WTC11 (cell line): Measurements from ENCODE around the gene SLC12A4.

Experiments used
- CREM ChIP-seq: sonication (generic); formaldehyde crosslinking; IDR thresholded peaks from 2 replicates; pipeline ENCODE4 v1.8.1; 2022; ENCODE audit warnings: mild to moderate bottlenecking, missing genetic modification reagents, moderate library complexity
- ETV6 ChIP-seq: sonication (generic); formaldehyde crosslinking; IDR thresholded peaks from 2 replicates; pipeline ENCODE4 v1.8.1; 2022; ENCODE audit warnings: mild to moderate bottlenecking, missing genetic modification reagents
- FOXK1 ChIP-seq: sonication (generic); formaldehyde crosslinking; IDR thresholded peaks from 2 replicates; pipeline ENCODE4 v1.8.0; 2022; ENCODE audit warnings: mild to moderate bottlenecking, moderate library complexity, missing genetic modification reagents
- GRHL2 ChIP-seq: fragments of 250-450 bp; sonication (Bioruptor Pico); IDR thresholded peaks from 2 replicates; pipeline ENCODE4 v1.8.0; 2022; ENCODE audit warnings: mild to moderate bottlenecking, moderate library complexity; ENCODE audit not compliant: insufficient replicate concordance, severe bottlenecking
- HMGA2 ChIP-seq: fragments of 250-450 bp; sonication (Bioruptor Pico); IDR thresholded peaks from 2 replicates; pipeline ENCODE4 v1.4.0; 2021; ENCODE audit warnings: mild to moderate bottlenecking, moderate library complexity
- KAT7 ChIP-seq: sonication (generic); formaldehyde crosslinking; IDR thresholded peaks from 2 replicates; pipeline ENCODE4 v1.8.1; 2023; ENCODE audit warnings: missing genetic modification reagents, mild to moderate bottlenecking, borderline replicate concordance
- NR2C2 ChIP-seq: sonication (generic); formaldehyde crosslinking; IDR thresholded peaks from 2 replicates; pipeline ENCODE4 v1.8.0; 2022; ENCODE audit warnings: mild to moderate bottlenecking, missing genetic modification reagents
- SMAD3 ChIP-seq: sonication (generic); formaldehyde crosslinking; IDR thresholded peaks from 2 replicates; pipeline ENCODE4 v1.8.0; 2022; ENCODE audit warnings: missing genetic modification reagents, mild to moderate bottlenecking, borderline replicate concordance
- SP1 ChIP-seq: sonication (generic); formaldehyde crosslinking; conservative IDR thresholded peaks from 2 replicates; pipeline ENCODE4 v1.8.1; 2022; ENCODE audit warnings: missing genetic modification reagents
- TF ChIP-seq, protein P1 (sequence below): fragments of 200-600 bp; IDR thresholded peaks from 2 replicates; pipeline ENCODE4 v1.8.0; 2022; ENCODE audit warnings: antibody characterized with exemption
- TF ChIP-seq, protein P2 (sequence below): sonication (generic); formaldehyde crosslinking; IDR thresholded peaks from 2 replicates; pipeline ENCODE4 v1.8.0; 2022; ENCODE audit warnings: mild to moderate bottlenecking, missing genetic modification reagents
- TF ChIP-seq, protein P3 (sequence below): sonication (generic); formaldehyde crosslinking; IDR thresholded peaks from 2 replicates; pipeline ENCODE4 v1.8.1; 2022; ENCODE audit warnings: low read depth, missing genetic modification reagents, borderline replicate concordance
- TF ChIP-seq, protein P4 (sequence below): sonication (generic); formaldehyde crosslinking; IDR thresholded peaks from 2 replicates; pipeline ENCODE4 v1.8.1; 2023; ENCODE audit warnings: mild to moderate bottlenecking, missing genetic modification reagents, moderate library complexity
- TF ChIP-seq, protein P5 (sequence below): sonication (generic); formaldehyde crosslinking; IDR thresholded peaks from 2 replicates; pipeline ENCODE4 v1.8.1; 2023; ENCODE audit warnings: mild to moderate bottlenecking, moderate library complexity, missing genetic modification reagents

DNA sequence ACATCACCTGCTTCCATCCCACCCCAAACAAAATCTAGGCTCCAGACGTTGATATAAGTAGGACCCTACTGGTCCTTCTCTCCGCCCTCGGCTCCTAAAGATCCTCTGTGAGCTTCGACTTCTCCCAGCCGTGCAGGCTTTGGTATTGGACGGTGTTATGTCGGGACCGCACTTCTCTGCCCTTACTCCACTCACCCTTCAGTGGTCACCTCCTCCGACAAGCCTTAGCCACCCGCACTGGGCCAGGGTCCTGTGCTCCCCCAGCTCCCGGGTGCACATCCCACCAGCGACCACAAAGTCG lies 33.4 kb downstream of the SLC12A4 start:
- TF ChIP-seq SP1 (CRISPR knock-in tag) (no peak), GRHL2 (CRISPR knock-in tag) (no peak), CREM (no peak), SMAD3 (CRISPR knock-in tag) (no peak), KAT7 (CRISPR knock-in tag) (no peak), ETV6 (CRISPR knock-in tag) (no peak), HMGA2 (no peak), FOXK1 (CRISPR knock-in tag) (no peak), NR2C2 (CRISPR knock-in tag) (no peak)
- TF ChIP-seq, protein P1, sequence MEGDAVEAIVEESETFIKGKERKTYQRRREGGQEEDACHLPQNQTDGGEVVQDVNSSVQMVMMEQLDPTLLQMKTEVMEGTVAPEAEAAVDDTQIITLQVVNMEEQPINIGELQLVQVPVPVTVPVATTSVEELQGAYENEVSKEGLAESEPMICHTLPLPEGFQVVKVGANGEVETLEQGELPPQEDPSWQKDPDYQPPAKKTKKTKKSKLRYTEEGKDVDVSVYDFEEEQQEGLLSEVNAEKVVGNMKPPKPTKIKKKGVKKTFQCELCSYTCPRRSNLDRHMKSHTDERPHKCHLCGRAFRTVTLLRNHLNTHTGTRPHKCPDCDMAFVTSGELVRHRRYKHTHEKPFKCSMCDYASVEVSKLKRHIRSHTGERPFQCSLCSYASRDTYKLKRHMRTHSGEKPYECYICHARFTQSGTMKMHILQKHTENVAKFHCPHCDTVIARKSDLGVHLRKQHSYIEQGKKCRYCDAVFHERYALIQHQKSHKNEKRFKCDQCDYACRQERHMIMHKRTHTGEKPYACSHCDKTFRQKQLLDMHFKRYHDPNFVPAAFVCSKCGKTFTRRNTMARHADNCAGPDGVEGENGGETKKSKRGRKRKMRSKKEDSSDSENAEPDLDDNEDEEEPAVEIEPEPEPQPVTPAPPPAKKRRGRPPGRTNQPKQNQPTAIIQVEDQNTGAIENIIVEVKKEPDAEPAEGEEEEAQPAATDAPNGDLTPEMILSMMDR: no peak
- TF ChIP-seq, protein P2, sequence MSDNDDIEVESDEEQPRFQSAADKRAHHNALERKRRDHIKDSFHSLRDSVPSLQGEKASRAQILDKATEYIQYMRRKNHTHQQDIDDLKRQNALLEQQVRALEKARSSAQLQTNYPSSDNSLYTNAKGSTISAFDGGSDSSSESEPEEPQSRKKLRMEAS (CRISPR knock-in tag): no peak
- TF ChIP-seq, protein P3, sequence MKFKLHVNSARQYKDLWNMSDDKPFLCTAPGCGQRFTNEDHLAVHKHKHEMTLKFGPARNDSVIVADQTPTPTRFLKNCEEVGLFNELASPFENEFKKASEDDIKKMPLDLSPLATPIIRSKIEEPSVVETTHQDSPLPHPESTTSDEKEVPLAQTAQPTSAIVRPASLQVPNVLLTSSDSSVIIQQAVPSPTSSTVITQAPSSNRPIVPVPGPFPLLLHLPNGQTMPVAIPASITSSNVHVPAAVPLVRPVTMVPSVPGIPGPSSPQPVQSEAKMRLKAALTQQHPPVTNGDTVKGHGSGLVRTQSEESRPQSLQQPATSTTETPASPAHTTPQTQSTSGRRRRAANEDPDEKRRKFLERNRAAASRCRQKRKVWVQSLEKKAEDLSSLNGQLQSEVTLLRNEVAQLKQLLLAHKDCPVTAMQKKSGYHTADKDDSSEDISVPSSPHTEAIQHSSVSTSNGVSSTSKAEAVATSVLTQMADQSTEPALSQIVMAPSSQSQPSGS (CRISPR knock-in tag): no peak
- TF ChIP-seq, protein P4, sequence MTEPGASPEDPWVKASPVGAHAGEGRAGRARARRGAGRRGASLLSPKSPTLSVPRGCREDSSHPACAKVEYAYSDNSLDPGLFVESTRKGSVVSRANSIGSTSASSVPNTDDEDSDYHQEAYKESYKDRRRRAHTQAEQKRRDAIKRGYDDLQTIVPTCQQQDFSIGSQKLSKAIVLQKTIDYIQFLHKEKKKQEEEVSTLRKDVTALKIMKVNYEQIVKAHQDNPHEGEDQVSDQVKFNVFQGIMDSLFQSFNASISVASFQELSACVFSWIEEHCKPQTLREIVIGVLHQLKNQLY (CRISPR knock-in tag): no peak
- TF ChIP-seq, protein P5, sequence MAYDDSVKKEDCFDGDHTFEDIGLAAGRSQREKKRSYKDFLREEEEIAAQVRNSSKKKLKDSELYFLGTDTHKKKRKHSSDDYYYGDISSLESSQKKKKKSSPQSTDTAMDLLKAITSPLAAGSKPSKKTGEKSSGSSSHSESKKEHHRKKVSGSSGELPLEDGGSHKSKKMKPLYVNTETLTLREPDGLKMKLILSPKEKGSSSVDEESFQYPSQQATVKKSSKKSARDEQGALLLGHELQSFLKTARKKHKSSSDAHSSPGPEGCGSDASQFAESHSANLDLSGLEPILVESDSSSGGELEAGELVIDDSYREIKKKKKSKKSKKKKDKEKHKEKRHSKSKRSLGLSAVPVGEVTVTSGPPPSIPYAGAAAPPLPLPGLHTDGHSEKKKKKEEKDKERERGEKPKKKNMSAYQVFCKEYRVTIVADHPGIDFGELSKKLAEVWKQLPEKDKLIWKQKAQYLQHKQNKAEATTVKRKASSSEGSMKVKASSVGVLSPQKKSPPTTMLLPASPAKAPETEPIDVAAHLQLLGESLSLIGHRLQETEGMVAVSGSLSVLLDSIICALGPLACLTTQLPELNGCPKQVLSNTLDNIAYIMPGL: no peak
